HL-60 (cell line): ENCODE results near the gene CD3E.

Source experiments
- DNase-seq, 2 experiments: peaks; one replicate each; pipeline ENCODE4 v3.0.0-alpha.2; 2010 to 2020; ENCODE audit warnings: low read depth in 1 of 2, low spot score in 1 of 2
- H3K27ac ChIP-seq: fragments of 250-450 bp; sonication (Bioruptor Pico); replicated peaks from 2 replicates; pipeline ENCODE4 v1.5.1; 2020; ENCODE audit warnings: mild to moderate bottlenecking, moderate library complexity
- H3K27me3 ChIP-seq: fragments of 250-450 bp; sonication (Bioruptor Pico); 2 replicates; pipeline ENCODE4 v1.5.1; 2021; ENCODE audit warnings: mild to moderate bottlenecking, moderate library complexity; ENCODE audit not compliant: insufficient read depth, poor library complexity, severe bottlenecking
- H3K4me3 ChIP-seq: replicated peaks from 2 replicates; pipeline ENCODE4 v1.5.1; 2011; ENCODE audit warnings: mild to moderate bottlenecking, control low read depth, low read length; ENCODE audit not compliant: insufficient read depth
- CTCF ChIP-seq: IDR thresholded peaks from one replicate; pipeline ENCODE4 v1.5.1; 2011; ENCODE audit warnings: low read length, control low read depth, inconsistent platforms; ENCODE audit not compliant: insufficient read depth
- GABPA ChIP-seq: IDR thresholded peaks from 2 replicates; pipeline ENCODE4 v1.6.1; 2012; ENCODE audit warnings: low read depth
- POLR2AphosphoS5 ChIP-seq: IDR thresholded peaks from 2 replicates; pipeline ENCODE4 v1.6.1; 2012; ENCODE audit warnings: low read depth
- REST ChIP-seq: IDR thresholded peaks from 2 replicates; pipeline ENCODE4 v1.6.1; 2012; ENCODE audit warnings: low read depth; ENCODE audit not compliant: insufficient replicate concordance
- SPI1 ChIP-seq: IDR thresholded peaks from 2 replicates; pipeline ENCODE4 v1.6.1; 2012; ENCODE audit warnings: low read depth, mild to moderate bottlenecking, borderline replicate concordance

Gene CD3E

DNA sequence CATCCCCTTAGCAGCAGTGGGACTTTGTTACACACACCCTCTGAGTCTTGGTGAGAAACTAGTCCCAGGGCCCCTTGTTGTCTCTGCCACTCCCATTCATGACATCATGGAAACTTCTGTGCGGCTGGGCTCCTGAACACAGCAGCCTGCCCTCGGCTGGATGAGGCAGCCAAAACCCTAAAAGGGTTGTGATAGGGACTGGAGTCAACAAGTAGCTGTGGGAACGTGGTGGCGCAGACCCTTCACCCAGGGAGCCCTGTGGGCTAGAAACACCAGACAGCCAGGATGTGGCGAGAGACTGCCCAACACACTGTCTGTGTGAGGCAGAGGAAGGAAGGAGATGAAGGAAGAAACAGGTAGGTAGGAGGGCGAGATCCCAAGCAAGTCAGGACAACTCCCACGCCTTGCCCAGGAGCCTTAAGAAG lies 34.1 kb downstream of the CD3E start:
- peak; percentile 23 to 43 for DNase-seq
- Histone ChIP-seq H3K27ac (no peak overlapping the region), H3K27me3 (no peaks in the 10 kb centered on the region), H3K4me3 (no peak overlapping the region)
- TF ChIP-seq SPI1 (no peak), GABPA (no peak), REST (no peak), POLR2AphosphoS5 (no peak), CTCF (no peak)

GRCh38 chr11:118339281-118339961 lies 34.9 kb downstream of the CD3E start:
- Histone ChIP-seq H3K4me3 (no peak overlapping the region), H3K27me3 (no peaks in the 10 kb centered on the region), H3K27ac (no peak overlapping the region)
- TF ChIP-seq REST (no peak), SPI1 (no peak), POLR2AphosphoS5 (no peak), CTCF (no peak), GABPA (no peak)
- DNase-seq = no peak

DNA sequence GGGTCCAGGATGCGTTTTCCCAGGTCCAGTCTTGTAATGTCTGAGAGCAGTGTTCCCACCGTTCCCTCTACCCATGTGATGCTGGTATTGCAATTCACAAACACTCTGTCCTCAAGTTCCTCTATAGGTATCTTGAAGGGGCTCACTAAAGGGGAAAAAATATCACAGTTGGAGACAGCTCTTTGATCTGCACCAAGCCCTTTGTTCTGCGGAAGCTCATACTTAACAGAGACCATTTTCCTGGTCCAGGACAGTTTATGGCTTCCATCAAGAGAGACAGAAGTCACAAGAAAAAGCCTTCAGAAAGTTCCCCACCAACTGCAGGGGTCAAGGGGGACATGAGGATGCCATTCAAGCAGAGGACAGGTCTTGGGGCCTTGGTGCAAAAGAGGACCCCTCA lies 35.9 kb downstream of the CD3E start:
- DNase-seq = no peak
- no peak for TF ChIP-seq CTCF
- TF ChIP-seq SPI1 = no peak
- no peak for TF ChIP-seq POLR2AphosphoS5
- no peak for TF ChIP-seq GABPA
- TF ChIP-seq REST = no peak
- H3K27me3 ChIP-seq = no peaks in the 10 kb centered on the region
- H3K27ac ChIP-seq = no peak overlapping the region
- H3K4me3 ChIP-seq = no peak overlapping the region
